Upper lobe of left lung (tissue), 6 donors: ENCODE results near the gene SDCCAG8. TPM values are rescaled to one million over a fixed set of nuclear protein-coding genes. Genes with fewer than 3 reads are reported as not detected.

Experiments used
- ATAC-seq, 2 donors: fragments of 200-7000 bp; cut with Tn5 transposase; one replicate each; pipeline ENCODE4 v1.9.1; 2022; ENCODE audit warnings: mild to moderate bottlenecking in 2 of 2, moderate library complexity in 2 of 2; ENCODE audit not compliant: low FRiP score in 2 of 2
- DNase-seq, 2 donors: peaks; one replicate each; pipeline ENCODE4 v3.0.0-alpha.2; 2019 to 2020
- H3K27ac ChIP-seq, 4 donors: fragments of 200-600 bp; sonication (generic); one replicate each; pipeline ENCODE4 v1.5.1; 2016 to 2019
- H3K27me3 ChIP-seq, 4 donors: fragments of 200-600 bp; sonication (generic); one replicate each; pipeline ENCODE4 v1.5.1; 2017 to 2019
- H3K36me3 ChIP-seq, 4 donors: fragments of 200-600 bp; sonication (generic); one replicate each; pipeline ENCODE4 v1.5.1; 2016 to 2019
- H3K4me1 ChIP-seq, 4 donors: fragments of 200-600 bp; sonication (generic); one replicate each; pipeline ENCODE4 v1.5.1; 2018 to 2019
- H3K4me3 ChIP-seq, 4 donors: fragments of 200-600 bp; sonication (generic); one replicate each; pipeline ENCODE4 v1.5.1; 2017 to 2019; ENCODE audit warnings: mild to moderate bottlenecking in 2 of 4, moderate library complexity in 1 of 4
- H3K9me3 ChIP-seq, 4 donors: fragments of 200-600 bp; sonication (generic); one replicate each; pipeline ENCODE4 v1.5.1; 2018 to 2019
- EP300 ChIP-seq, 4 donors: sonication (generic); formaldehyde crosslinking; IDR thresholded peaks; one replicate each; pipeline ENCODE4 v1.5.1; 2017; ENCODE audit warnings: antibody characterized with exemption in 4 of 4, control low read depth in 2 of 4
- POLR2A ChIP-seq, 4 donors: fragments of 450-650 bp; IDR thresholded peaks; one replicate each; pipeline ENCODE4 v1.5.1; 2016 to 2017; ENCODE audit warnings: antibody characterized with exemption in 4 of 4, mild to moderate bottlenecking in 2 of 4
- POLR2AphosphoS5 ChIP-seq, 2 donors: sonication (generic); formaldehyde crosslinking; IDR thresholded peaks; one replicate each; pipeline ENCODE4 v1.5.1; 2017; ENCODE audit warnings: antibody characterized with exemption in 2 of 2
- WGBS, 2 donors: methylation state at CpG; one replicate each; pipeline ENCODE4 v1.1.5; 2017 to 2018; 5-methylcytosine and 5-hydroxymethylcytosine counted together
- small RNA-seq, 4 donors: library from RNA; depleted of rRNA; stranded (forward); fragments of <200 nt; gene quantifications; one replicate each; pipeline ENCODE3, GENCODE V24; 2016
- total RNA-seq, 6 donors: library from RNA; depleted of rRNA in 4 of 6; stranded (reverse); fragments of >200 nt in 4 of 6; gene quantifications; one replicate each; pipeline versions ENCODE4 v1.1.0 to v1.2.1, GENCODE V29; 2016 to 2021
- TF ChIP-seq, protein P1 (sequence below), 6 experiments: fragments of 450-650 bp in 4 of 6; fragments of 200-600 bp in 2 of 6; sonication (generic) in 2 of 6; IDR thresholded peaks; one replicate each; pipeline ENCODE4 v1.5.1; 2016 to 2019; ENCODE audit warnings: antibody characterized with exemption in 6 of 6
- donor health status: DM: no; HTN: no; CAD: no; lungs with moderate emphysema.
- donor health status: DM: no; HTN: yes; CAD: no; lungs with severe emphysema.

The SDCCAG8 gene
- total RNA-seq, 6 donors from 2014 or later = 52.5 to 295 (median 95.2) TPM

DNA sequence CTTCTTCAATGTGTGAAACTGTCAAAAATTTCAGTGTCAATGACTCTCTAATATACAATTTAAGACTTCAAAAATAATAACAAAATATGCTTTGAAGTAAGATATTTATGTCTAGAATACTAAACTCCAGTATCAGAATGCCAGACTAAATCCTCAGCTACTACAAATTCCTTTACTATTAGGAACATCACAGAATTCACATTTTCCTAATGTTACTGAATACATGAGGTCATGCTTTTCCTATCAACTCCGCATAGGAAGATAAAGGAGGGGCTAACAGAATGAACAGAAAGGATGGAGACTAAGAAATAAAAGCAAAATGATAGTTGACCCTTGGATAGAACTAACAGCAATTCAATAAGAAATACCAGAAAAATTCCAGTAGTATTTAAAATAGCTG, 292.7 kb downstream of the SDCCAG8 start:
- Histone ChIP-seq H3K27me3 (no peaks in the 10 kb centered on the region), H3K9me3 (no peaks in the 10 kb centered on the region), H3K4me1 (no peaks in the 10 kb centered on the region), H3K27ac (no peak overlapping the region), H3K4me3 (no peak overlapping the region), H3K36me3 (peaks cover 0 to 7% (median 0%) of the 10 kb centered on the region in 4 donors)
- ATAC-seq (no peak), DNase-seq (no peak)
- TF ChIP-seq POLR2A (IDR thresholded peaks at IDR 0.05) (no peak), EP300 (IDR thresholded peaks at IDR 0.05) (no peak), POLR2AphosphoS5 (IDR thresholded peaks at IDR 0.05) (no peak)
- TF ChIP-seq, protein P1, sequence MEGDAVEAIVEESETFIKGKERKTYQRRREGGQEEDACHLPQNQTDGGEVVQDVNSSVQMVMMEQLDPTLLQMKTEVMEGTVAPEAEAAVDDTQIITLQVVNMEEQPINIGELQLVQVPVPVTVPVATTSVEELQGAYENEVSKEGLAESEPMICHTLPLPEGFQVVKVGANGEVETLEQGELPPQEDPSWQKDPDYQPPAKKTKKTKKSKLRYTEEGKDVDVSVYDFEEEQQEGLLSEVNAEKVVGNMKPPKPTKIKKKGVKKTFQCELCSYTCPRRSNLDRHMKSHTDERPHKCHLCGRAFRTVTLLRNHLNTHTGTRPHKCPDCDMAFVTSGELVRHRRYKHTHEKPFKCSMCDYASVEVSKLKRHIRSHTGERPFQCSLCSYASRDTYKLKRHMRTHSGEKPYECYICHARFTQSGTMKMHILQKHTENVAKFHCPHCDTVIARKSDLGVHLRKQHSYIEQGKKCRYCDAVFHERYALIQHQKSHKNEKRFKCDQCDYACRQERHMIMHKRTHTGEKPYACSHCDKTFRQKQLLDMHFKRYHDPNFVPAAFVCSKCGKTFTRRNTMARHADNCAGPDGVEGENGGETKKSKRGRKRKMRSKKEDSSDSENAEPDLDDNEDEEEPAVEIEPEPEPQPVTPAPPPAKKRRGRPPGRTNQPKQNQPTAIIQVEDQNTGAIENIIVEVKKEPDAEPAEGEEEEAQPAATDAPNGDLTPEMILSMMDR (IDR thresholded peaks at IDR 0.05) = no peak
- WGBS, 2 donors = 86 to 97% methylated on average over 1 of the region's 1 CpG

DNA sequence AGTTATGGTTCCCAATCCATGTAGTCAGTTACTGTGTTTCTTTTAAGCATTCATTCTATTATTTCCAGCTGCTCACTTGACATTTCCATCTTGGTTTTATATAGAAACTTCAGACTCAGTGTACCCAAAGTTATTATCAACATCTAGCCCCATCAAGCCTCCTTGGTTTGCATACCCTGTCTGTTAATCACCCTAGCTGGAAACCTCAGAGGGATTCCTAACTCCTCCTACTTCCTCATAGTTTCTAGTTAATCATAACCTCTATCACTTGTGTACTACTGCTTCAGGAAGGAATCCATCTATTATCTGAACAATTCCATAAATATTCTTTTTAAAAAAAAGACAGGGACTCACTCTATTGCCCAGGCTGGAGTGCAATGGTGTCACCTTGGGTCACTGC, 293.3 kb downstream of the SDCCAG8 start:
- Histone ChIP-seq H3K27ac (no peak overlapping the region), H3K9me3 (no peaks in the 10 kb centered on the region), H3K4me1 (no peaks in the 10 kb centered on the region), H3K36me3 (peaks cover 0 to 7% (median 0%) of the 10 kb centered on the region in 4 donors), H3K27me3 (no peaks in the 10 kb centered on the region), H3K4me3 (no peak overlapping the region)
- no peak for ATAC-seq
- no peak for TF ChIP-seq POLR2A (IDR thresholded peaks at IDR 0.05)
- TF ChIP-seq POLR2AphosphoS5 (IDR thresholded peaks at IDR 0.05) = no peak
- TF ChIP-seq EP300 (IDR thresholded peaks at IDR 0.05) = no peak
- TF ChIP-seq, protein P1 (IDR thresholded peaks at IDR 0.05) = no peak
- DNase-seq = no peak

Small RNA genes within 50 kb of the gene (small RNA-seq; reads per million reads assigned to genes)
- gene MIR4677 = 8.2 to 27.0 (median 17.6) reads per million in 4 donors

Other genes starting within 250 kb of the SDCCAG8 start
- 100 to 1,000 TPM in 2 of 6 donors, 10 to 100 TPM in 4; 47.6 to 160 (median 88.6) TPM for gene CEP170, start 760 bp upstream of the SDCCAG8 start, total RNA-seq